Endodermal cell (in vitro differentiated cells): Measurements from ENCODE around the gene ATP12A. TPM values are rescaled to one million over a fixed set of nuclear protein-coding genes. Genes with fewer than 3 reads are reported as not detected.

Experiments used
- DNase-seq: peaks from one replicate; pipeline ENCODE4 v3.0.0-alpha.2; 2017
- H3K27ac ChIP-seq: 2 replicates; pipeline ENCODE4 v1.5.1; 2013; ENCODE audit warnings: mild to moderate bottlenecking, low read depth, low read length, moderate library complexity
- H3K27me3 ChIP-seq: 2 replicates; pipeline ENCODE4 v1.6.1; 2013; ENCODE audit warnings: mild to moderate bottlenecking, low read length, moderate library complexity; ENCODE audit not compliant: insufficient read depth, control insufficient read depth, poor library complexity, severe bottlenecking
- H3K36me3 ChIP-seq: 2 replicates; pipeline ENCODE4 v1.7.0; 2013; ENCODE audit warnings: mild to moderate bottlenecking, low read length, moderate library complexity; ENCODE audit not compliant: control insufficient read depth, insufficient read depth
- H3K4me1 ChIP-seq: one replicate; pipeline ENCODE4 v1.7.0; 2013; ENCODE audit warnings: low read length; ENCODE audit not compliant: control insufficient read depth, insufficient read depth
- H3K4me3 ChIP-seq: 2 replicates; pipeline ENCODE4 v1.5.1; 2013; ENCODE audit warnings: mild to moderate bottlenecking, low read length, moderate library complexity
- H3K9ac ChIP-seq: 2 replicates; pipeline ENCODE4 v1.6.1; 2013; ENCODE audit warnings: mild to moderate bottlenecking, low read length, moderate library complexity; ENCODE audit not compliant: poor library complexity, severe bottlenecking; ENCODE audit errors: extremely low read depth
- H3K9me3 ChIP-seq: 2 replicates; pipeline ENCODE4 v1.6.1; 2013; ENCODE audit warnings: mild to moderate bottlenecking, low read length, moderate library complexity; ENCODE audit not compliant: control insufficient read depth
- H3K27ac Mint-ChIP-seq: 2 replicates; pipeline ENCODE4 v1.8.0; 2020; ENCODE audit warnings: mixed read lengths
- H3K27me3 Mint-ChIP-seq: 2 replicates; pipeline ENCODE4 v1.8.0; 2021; ENCODE audit warnings: mild to moderate bottlenecking, mixed read lengths; ENCODE audit not compliant: insufficient read depth
- H3K36me3 Mint-ChIP-seq: 2 replicates; pipeline ENCODE4 v1.8.0; 2020; ENCODE audit warnings: low read depth, mixed read lengths
- H3K4me1 Mint-ChIP-seq: 2 replicates; pipeline ENCODE4 v1.8.0; 2020; ENCODE audit warnings: mixed read lengths
- H3K4me3 Mint-ChIP-seq: 2 replicates; pipeline ENCODE4 v1.8.0; 2020; ENCODE audit warnings: mild to moderate bottlenecking, moderate library complexity, mixed read lengths
- H3K9me3 Mint-ChIP-seq: 2 replicates; pipeline ENCODE4 v1.8.0; 2020; ENCODE audit warnings: mild to moderate bottlenecking, mixed read lengths
- WGBS, 2 experiments: methylation state at CpG; one replicate each; pipeline versions ENCODE4 v1.1.5 to v1.1.7; 2013; ENCODE audit warnings: missing lambda C conversion rate in 2 of 2, mixed read lengths in 1 of 2; ENCODE audit not compliant: insufficient coverage in 1 of 2, insufficient read length in 1 of 2; 5-methylcytosine and 5-hydroxymethylcytosine counted together
- total RNA-seq, 2 donors: library from RNA; stranded (reverse); fragmentation: NEBNext Ultra II Directional in 1 of 2; extraction: Animal tissue kit (Norgen Biotek cat#: 25700) in 1 of 2; gene quantifications; 2 replicates in 1 of 2; 3 replicates in 1 of 2; pipeline ENCODE4 v1.2.1, GENCODE V29; 2021
- TF ChIP-seq, protein P1 (sequence below): fragments of 200-600 bp; sonication (generic); conservative IDR thresholded peaks from 2 replicates; pipeline ENCODE4 v1.5.0; 2021; ENCODE audit warnings: antibody characterized with exemption, mild to moderate bottlenecking

The ATP12A gene
- total RNA-seq, 2 donors from 2014 or later: 4.9 to 10.5 TPM

DNA sequence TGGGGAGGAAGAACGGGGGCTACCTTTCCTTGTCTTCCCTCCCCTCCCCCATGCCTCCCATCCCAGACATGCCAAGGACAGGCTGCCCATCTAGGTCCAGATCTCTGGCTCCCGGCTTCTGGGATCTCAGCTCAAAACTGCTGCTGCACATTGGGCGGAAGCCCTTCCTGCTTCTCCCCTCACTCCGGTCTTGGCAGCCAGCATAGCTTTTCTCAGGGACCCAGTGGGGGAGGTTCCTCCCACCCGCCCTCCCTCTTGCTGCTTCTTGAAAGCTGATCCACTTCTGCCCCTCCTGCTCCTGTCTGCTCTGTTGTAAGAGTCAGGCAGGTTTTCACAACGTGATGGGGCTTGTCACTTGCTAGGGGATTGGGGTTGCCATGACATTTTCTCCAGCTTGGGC lies 62.1 kb downstream of the ATP12A start:
- Histone ChIP-seq H3K4me3 (no peak overlapping the region), H3K27ac (no peak overlapping the region), H3K9ac (no peak overlapping the region), H3K9me3 (no peaks in the 10 kb centered on the region), H3K36me3 (no peaks in the 10 kb centered on the region), H3K27me3 (peaks cover 46% of the 10 kb centered on the region), H3K4me1 (peaks cover 3% of the 10 kb centered on the region)
- H3K27ac Mint-ChIP-seq: no peak overlapping the region
- H3K9me3 Mint-ChIP-seq: peaks cover 3% of the 10 kb centered on the region
- no peaks in the 10 kb centered on the region for H3K36me3 Mint-ChIP-seq
- DNase-seq: peak; percentile 76
- H3K27me3 Mint-ChIP-seq: peaks cover 56% of the 10 kb centered on the region
- no peak overlapping the region for H3K4me3 Mint-ChIP-seq
- 47% methylated on average over 6 of the region's 6 CpGs; no CpG with 5 or more reads in 1 of the 2 experiments for WGBS, 2 experiments
- TF ChIP-seq, protein P1, sequence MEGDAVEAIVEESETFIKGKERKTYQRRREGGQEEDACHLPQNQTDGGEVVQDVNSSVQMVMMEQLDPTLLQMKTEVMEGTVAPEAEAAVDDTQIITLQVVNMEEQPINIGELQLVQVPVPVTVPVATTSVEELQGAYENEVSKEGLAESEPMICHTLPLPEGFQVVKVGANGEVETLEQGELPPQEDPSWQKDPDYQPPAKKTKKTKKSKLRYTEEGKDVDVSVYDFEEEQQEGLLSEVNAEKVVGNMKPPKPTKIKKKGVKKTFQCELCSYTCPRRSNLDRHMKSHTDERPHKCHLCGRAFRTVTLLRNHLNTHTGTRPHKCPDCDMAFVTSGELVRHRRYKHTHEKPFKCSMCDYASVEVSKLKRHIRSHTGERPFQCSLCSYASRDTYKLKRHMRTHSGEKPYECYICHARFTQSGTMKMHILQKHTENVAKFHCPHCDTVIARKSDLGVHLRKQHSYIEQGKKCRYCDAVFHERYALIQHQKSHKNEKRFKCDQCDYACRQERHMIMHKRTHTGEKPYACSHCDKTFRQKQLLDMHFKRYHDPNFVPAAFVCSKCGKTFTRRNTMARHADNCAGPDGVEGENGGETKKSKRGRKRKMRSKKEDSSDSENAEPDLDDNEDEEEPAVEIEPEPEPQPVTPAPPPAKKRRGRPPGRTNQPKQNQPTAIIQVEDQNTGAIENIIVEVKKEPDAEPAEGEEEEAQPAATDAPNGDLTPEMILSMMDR: no peak
- peaks cover 5% of the 10 kb centered on the region for H3K4me1 Mint-ChIP-seq

DNA sequence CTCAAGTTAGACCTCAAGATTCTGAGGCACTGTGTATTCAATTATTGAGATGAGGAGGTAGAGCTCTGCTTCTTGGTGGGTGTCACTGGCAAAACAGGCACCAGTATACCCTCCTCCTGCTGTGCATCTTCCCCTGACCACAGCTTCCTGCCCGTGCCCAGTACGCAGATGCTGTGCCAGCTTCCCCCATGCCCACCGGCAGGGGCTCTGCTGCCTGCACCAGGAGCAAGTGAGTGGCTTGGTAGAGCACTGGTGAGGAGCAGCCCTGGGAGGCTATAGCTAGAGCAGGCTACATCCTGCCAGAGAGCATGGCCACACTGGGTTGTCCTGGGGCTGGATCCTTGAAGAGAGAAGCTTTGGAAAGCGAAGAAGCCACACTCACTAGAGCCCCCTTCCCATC lies 62.8 kb downstream of the ATP12A start:
- no peak overlapping the region for H3K4me3 Mint-ChIP-seq
- peaks cover 6% of the 10 kb centered on the region for H3K4me1 Mint-ChIP-seq
- DNase-seq: no peak
- H3K36me3 Mint-ChIP-seq: no peaks in the 10 kb centered on the region
- peaks cover 63% of the 10 kb centered on the region for H3K27me3 Mint-ChIP-seq
- H3K27ac Mint-ChIP-seq: no peak overlapping the region
- H3K27me3 ChIP-seq: peaks cover 53% of the 10 kb centered on the region
- TF ChIP-seq, protein P1: no peak
- H3K4me3 ChIP-seq: no peak overlapping the region
- H3K36me3 ChIP-seq: no peaks in the 10 kb centered on the region
- H3K9me3 ChIP-seq: no peaks in the 10 kb centered on the region
- peaks cover 3% of the 10 kb centered on the region for H3K9me3 Mint-ChIP-seq
- WGBS, 2 experiments: 98 to 100% methylated on average over 1 to 4 of the region's 4 CpGs
- no peak overlapping the region for H3K27ac ChIP-seq
- H3K9ac ChIP-seq: no peak overlapping the region
- H3K4me1 ChIP-seq: peaks cover 3% of the 10 kb centered on the region

DNA sequence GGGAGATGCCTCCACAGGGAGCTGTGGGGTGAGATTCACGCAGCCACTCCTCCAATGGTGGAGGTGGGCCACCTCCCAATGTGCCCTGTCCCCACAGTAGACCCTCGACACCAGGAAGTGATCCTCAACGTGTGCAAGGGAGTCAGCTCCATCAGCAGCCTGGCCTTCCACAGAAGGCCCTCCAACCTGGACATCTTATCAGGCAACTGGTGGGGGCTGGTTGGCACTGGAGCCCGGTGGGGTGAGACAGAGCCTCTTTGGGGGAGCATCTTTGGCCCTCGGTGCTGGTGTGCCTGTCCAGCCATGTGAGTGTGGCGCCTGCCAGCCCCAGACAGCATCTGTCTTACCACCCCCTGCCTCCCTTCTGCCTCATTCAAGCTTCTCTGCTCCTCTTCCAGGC lies 64.0 kb downstream of the ATP12A start:
- Histone ChIP-seq H3K4me3 (no peak overlapping the region), H3K4me1 (peaks cover 3% of the 10 kb centered on the region), H3K27me3 (peaks cover 65% of the 10 kb centered on the region), H3K27ac (no peak overlapping the region), H3K9me3 (no peaks in the 10 kb centered on the region), H3K36me3 (no peaks in the 10 kb centered on the region), H3K9ac (no peak overlapping the region)
- peaks cover 3% of the 10 kb centered on the region for H3K9me3 Mint-ChIP-seq
- H3K27me3 Mint-ChIP-seq: peaks cover 74% of the 10 kb centered on the region
- H3K27ac Mint-ChIP-seq: no peak overlapping the region
- DNase-seq: no peak
- 91 to 93% methylated on average over 4 to 6 of the region's 6 CpGs for WGBS, 2 experiments
- H3K4me1 Mint-ChIP-seq: peaks cover 10% of the 10 kb centered on the region
- TF ChIP-seq, protein P1: no peak
- no peak overlapping the region for H3K4me3 Mint-ChIP-seq
- no peaks in the 10 kb centered on the region for H3K36me3 Mint-ChIP-seq
